ENCODE data around the gene TMEM38B.
"Not testable (repeated sequence)": the region's sequence is repeated elsewhere in the genome, so short reads cannot be mapped to it uniquely, and the experiment has no call there.

The TMEM38B gene

DNA sequence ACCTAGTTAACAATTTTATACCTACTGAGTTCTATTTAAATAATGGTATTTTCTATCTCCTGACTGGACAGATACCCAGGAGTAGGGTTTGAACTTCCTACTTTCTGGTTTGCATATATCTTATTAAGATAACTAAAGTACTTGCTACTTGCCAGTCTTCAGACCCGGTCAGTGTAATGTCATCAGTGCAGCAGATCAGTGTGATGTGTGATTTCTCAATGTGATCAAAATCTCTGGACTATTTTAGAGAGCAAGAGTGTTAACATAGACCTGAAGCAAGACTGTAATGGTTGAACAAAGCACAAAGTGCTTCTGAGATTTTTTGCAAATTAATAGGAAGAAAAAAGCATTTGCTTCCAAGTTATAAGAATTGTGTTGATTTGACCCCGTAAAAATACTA lies 6.8 kb downstream of the TMEM38B start:
- Histone ChIP-seq H3K4me3 (ENCODE audit: low read depth, low read length) (no peak overlapping the region), H3K9me3 (ENCODE audit: control insufficient read depth, insufficient read depth, low read depth, low read length) (no peaks in the 10 kb centered on the region), H3K36me3 (ENCODE audit: control insufficient read depth in 2 of 2, insufficient read depth in 1 of 2, low read length in 2 of 2) (peaks cover 4% of the 10 kb centered on the region in 2 experiments; a peak in 2 of 3 replicates), H3K4me1 (ENCODE audit: control insufficient read depth, insufficient read depth, low read length) (peaks cover 8% of the 10 kb centered on the region; the same call in 1 of the 2 replicates), H3K27ac (ENCODE audit: extremely low read depth, low read depth, low read length) (no peak overlapping the region)
- TF ChIP-seq PATZ1 (tag by site-specific recombination; IDR thresholded peaks at IDR 0.05) (no peak), ZNF76 (tag by site-specific recombination; IDR thresholded peaks at IDR 0.05; ENCODE audit: borderline replicate concordance, low read depth) (no peak), ZBTB8A (tag by site-specific recombination; IDR thresholded peaks at IDR 0.05) (no peak), ZNF138 (tag by site-specific recombination; IDR thresholded peaks at IDR 0.05; ENCODE audit: borderline replicate concordance) (no peak), ZNF692 (tag by site-specific recombination; IDR thresholded peaks at IDR 0.05) (no peak), ZNF211 (tag by site-specific recombination; IDR thresholded peaks at IDR 0.05; ENCODE audit: low read depth) (no peak), ZNF140 (tag by site-specific recombination; IDR thresholded peaks at IDR 0.05) (no peak), ZNF354C (tag by site-specific recombination; IDR thresholded peaks at IDR 0.05; ENCODE audit: borderline replicate concordance, low read depth) (no peak)
- POLR2A ChIA-PET, result no interaction called here
- CTCF ChIA-PET, result interaction anchor here (0.7 kb wide), 1 partner anchor 140 kb away, joined by 3 read pairs; no protein-coding TSS in a partner anchor

GRCh38 chr9:105702207-105702606 lies 7.9 kb downstream of the TMEM38B start:
- no peak for TF ChIP-seq ZNF544 (tag by site-specific recombination; IDR thresholded peaks at IDR 0.05)
- TF ChIP-seq ZNF514 (tag by site-specific recombination; IDR thresholded peaks at IDR 0.05), result no peak
- TF ChIP-seq GLIS2 (tag by site-specific recombination; IDR thresholded peaks at IDR 0.05), result no peak
- TF ChIP-seq ZNF169 (tag by site-specific recombination; IDR thresholded peaks at IDR 0.05), result no peak
- TF ChIP-seq SALL2 (tag by site-specific recombination; IDR thresholded peaks at IDR 0.05; ENCODE audit: borderline replicate concordance), result no peak
- TF ChIP-seq, protein P1, sequence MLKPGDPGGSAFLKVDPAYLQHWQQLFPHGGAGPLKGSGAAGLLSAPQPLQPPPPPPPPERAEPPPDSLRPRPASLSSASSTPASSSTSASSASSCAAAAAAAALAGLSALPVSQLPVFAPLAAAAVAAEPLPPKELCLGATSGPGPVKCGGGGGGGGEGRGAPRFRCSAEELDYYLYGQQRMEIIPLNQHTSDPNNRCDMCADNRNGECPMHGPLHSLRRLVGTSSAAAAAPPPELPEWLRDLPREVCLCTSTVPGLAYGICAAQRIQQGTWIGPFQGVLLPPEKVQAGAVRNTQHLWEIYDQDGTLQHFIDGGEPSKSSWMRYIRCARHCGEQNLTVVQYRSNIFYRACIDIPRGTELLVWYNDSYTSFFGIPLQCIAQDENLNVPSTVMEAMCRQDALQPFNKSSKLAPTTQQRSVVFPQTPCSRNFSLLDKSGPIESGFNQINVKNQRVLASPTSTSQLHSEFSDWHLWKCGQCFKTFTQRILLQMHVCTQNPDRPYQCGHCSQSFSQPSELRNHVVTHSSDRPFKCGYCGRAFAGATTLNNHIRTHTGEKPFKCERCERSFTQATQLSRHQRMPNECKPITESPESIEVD (tag by site-specific recombination; IDR thresholded peaks at IDR 0.05), result no peak
- TF ChIP-seq, protein P2, sequence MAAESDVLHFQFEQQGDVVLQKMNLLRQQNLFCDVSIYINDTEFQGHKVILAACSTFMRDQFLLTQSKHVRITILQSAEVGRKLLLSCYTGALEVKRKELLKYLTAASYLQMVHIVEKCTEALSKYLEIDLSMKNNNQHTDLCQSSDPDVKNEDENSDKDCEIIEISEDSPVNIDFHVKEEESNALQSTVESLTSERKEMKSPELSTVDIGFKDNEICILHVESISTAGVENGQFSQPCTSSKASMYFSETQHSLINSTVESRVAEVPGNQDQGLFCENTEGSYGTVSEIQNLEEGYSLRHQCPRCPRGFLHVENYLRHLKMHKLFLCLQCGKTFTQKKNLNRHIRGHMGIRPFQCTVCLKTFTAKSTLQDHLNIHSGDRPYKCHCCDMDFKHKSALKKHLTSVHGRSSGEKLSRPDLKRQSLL (tag by site-specific recombination; IDR thresholded peaks at IDR 0.05), result no peak
- TF ChIP-seq TSHZ1 (tag by site-specific recombination; IDR thresholded peaks at IDR 0.05; ENCODE audit: borderline replicate concordance), result no peak
- TF ChIP-seq ZFP69B (tag by site-specific recombination; IDR thresholded peaks at IDR 0.05), result no peak
- TF ChIP-seq ZNF664 (tag by site-specific recombination; IDR thresholded peaks at IDR 0.05), result no peak
- TF ChIP-seq ZEB2 (tag by site-specific recombination; IDR thresholded peaks at IDR 0.05), result no peak
- no peak for TF ChIP-seq ZNF274 (IDR thresholded peaks at IDR 0.05; ENCODE audit: low read length)
- no peak for TF ChIP-seq ZNF274 (tag by site-specific recombination; IDR thresholded peaks at IDR 0.05; ENCODE audit: borderline replicate concordance)
- no peak for TF ChIP-seq GFI1B (tag by site-specific recombination; IDR thresholded peaks at IDR 0.05)
- ChIA-PET POLR2A (no interaction called here), CTCF (no interaction called here)

GRCh38 chr9:105703638-105704037 lies 9.3 kb downstream of the TMEM38B start:
- POLR2A ChIA-PET, result not testable (repeated sequence)

More at GRCh38 chr9:105702207-105702606, 7.9 kb downstream of the TMEM38B start:
- H3K9me3 ChIP-seq (ENCODE audit: control insufficient read depth, insufficient read depth, low read depth, low read length), result no peaks in the 10 kb centered on the region
- H3K4me3 ChIP-seq (ENCODE audit: low read depth, low read length), result no peak overlapping the region
- no peak overlapping the region for H3K27ac ChIP-seq (ENCODE audit: extremely low read depth, low read depth, low read length)
- H3K36me3 ChIP-seq (ENCODE audit: control insufficient read depth in 2 of 2, insufficient read depth in 1 of 2, low read length in 2 of 2), result peaks cover 4 to 5% of the 10 kb centered on the region in 2 experiments; a peak in 2 of 3 replicates
- H3K4me1 ChIP-seq (ENCODE audit: control insufficient read depth, insufficient read depth, low read length), result peaks cover 8% of the 10 kb centered on the region; the same call in 1 of the 2 replicates

More at GRCh38 chr9:105703638-105704037, 9.3 kb downstream of the TMEM38B start:
- H3K4me3 ChIP-seq (ENCODE audit: low read depth, low read length); H3K9me3 ChIP-seq (ENCODE audit: control insufficient read depth, insufficient read depth, low read depth, low read length); H3K36me3 ChIP-seq (ENCODE audit: control insufficient read depth in 2 of 2, insufficient read depth in 1 of 2, low read length in 2 of 2); CTCF ChIA-PET; H3K27ac ChIP-seq (ENCODE audit: extremely low read depth, low read depth, low read length); H3K4me1 ChIP-seq (ENCODE audit: control insufficient read depth, insufficient read depth, low read length): not testable (repeated sequence)
